HEK293T (cell line): ENCODE results near the gene FASTKD2.

ENCODE experiments used
- FOXK2 ChIP-seq: fragments of 450-650 bp; IDR thresholded peaks from 2 replicates; pipeline ENCODE4 v1.6.1; 2016; ENCODE audit warnings: mild to moderate bottlenecking
- FOXM1 ChIP-seq: fragments of 450-650 bp; IDR thresholded peaks from 2 replicates; pipeline ENCODE4 v1.6.1; 2017; ENCODE audit warnings: mild to moderate bottlenecking, borderline replicate concordance
- SP1 ChIP-seq: fragments of 450-650 bp; IDR thresholded peaks from 2 replicates; pipeline ENCODE4 v1.6.1; 2017
- SUZ12 ChIP-seq: fragments of 450-650 bp; IDR thresholded peaks from 2 replicates; pipeline ENCODE4 v1.6.1; 2016; ENCODE audit warnings: mild to moderate bottlenecking

DNA sequence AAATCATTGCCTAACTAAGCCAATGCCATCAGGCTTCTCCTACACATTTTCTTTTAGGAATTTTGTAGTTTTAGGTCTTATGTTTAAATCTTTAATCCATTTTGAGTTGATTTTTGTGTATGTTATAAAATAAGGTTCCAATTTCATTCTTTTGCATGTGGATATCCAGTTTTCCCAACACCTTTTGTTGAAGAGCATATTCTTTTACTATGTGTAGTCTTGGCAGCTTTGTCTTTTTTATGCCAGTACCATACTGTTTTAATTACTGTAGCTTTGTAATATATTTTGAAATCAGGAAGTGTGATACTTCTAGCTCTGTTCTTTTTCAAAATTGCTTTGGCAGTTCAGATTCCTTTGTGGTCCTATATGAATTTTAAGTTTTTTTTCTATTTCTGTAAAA lies 11.0 kb downstream of the FASTKD2 start:
- TF ChIP-seq SUZ12 (no peak), SP1 (no peak), FOXM1 (no peak), FOXK2 (no peak)
